OCI-LY1 (cell line): ENCODE results near the gene ZGRF1.
"Not testable (repeated sequence)": the region's sequence is repeated elsewhere in the genome, so short reads cannot be mapped to it uniquely, and the experiment has no call there.

ENCODE experiments used
- EZH2 ChIP-seq: fragments of 200-600 bp; sonication (generic), shearing (Covaris generic); IDR thresholded peaks from 2 replicates; pipeline ENCODE4 v1.8.0; 2017; ENCODE audit warnings: borderline replicate concordance, mixed run types, mild to moderate bottlenecking, antibody characterized with exemption, low read length, moderate library complexity, mixed read lengths
- TF ChIP-seq, protein P1 (sequence below): fragments of 200-600 bp; sonication (generic), shearing (Covaris generic); IDR thresholded peaks from 2 replicates; pipeline ENCODE4 v1.5.1; 2017; ENCODE audit warnings: mild to moderate bottlenecking, antibody characterized with exemption, low read length, moderate library complexity, mixed read lengths

DNA sequence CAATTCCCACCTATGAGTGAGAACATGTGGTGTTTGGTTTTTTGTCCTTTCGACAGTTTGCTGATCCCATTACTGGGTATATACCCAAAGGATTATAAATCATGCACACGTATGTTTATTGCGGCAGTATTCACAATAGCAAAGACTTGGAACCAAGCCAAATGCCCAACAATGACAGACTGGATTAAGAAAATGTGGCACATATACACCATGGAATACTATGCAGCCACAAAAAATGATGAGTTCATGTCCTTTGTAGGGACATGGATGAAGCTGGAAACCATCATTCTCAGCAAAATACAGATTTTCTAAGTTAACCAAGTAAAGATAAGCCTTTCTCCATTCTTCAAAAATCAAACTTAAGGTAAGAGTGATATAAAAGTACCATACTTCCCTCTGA is 82.4 kb downstream of the ZGRF1 start:
- TF ChIP-seq, protein P1, sequence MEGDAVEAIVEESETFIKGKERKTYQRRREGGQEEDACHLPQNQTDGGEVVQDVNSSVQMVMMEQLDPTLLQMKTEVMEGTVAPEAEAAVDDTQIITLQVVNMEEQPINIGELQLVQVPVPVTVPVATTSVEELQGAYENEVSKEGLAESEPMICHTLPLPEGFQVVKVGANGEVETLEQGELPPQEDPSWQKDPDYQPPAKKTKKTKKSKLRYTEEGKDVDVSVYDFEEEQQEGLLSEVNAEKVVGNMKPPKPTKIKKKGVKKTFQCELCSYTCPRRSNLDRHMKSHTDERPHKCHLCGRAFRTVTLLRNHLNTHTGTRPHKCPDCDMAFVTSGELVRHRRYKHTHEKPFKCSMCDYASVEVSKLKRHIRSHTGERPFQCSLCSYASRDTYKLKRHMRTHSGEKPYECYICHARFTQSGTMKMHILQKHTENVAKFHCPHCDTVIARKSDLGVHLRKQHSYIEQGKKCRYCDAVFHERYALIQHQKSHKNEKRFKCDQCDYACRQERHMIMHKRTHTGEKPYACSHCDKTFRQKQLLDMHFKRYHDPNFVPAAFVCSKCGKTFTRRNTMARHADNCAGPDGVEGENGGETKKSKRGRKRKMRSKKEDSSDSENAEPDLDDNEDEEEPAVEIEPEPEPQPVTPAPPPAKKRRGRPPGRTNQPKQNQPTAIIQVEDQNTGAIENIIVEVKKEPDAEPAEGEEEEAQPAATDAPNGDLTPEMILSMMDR, result not testable (repeated sequence)
- not testable (repeated sequence) for TF ChIP-seq EZH2
